SH-SY5Y (cell line): Measurements from ENCODE around the gene GRPEL1.

Experiments
- GATA2 ChIP-seq: IDR thresholded peaks from 2 replicates; pipeline ENCODE4 v1.6.1; 2011; ENCODE audit warnings: mild to moderate bottlenecking, low read depth, low read length
- GATA3 ChIP-seq: IDR thresholded peaks from 2 replicates; pipeline ENCODE4 v1.6.1; 2011; ENCODE audit warnings: low read depth, mild to moderate bottlenecking, low read length, moderate library complexity

- no peak for TF ChIP-seq GATA2
- TF ChIP-seq GATA3 = no peak
These were observed 1.0 kb upstream of the GRPEL1 start for GRCh38 chr4:7068883-7069282.
